Memory B cell (primary cell): ENCODE results near the gene BSN.

Experiments
- ATAC-seq: fragments of 150-1000 bp; cut with Tn5 transposase; 2 replicates; pipeline ENCODE4 v1.10.0; 2021; ENCODE audit warnings: low read depth, mild to moderate bottlenecking, moderate library complexity
- DNase-seq, 2 donors: peaks; one replicate each; pipeline ENCODE4 v3.0.0; 2022; ENCODE audit warnings: low spot score in 2 of 2
- H3K27ac Mint-ChIP-seq: one replicate; pipeline ENCODE4 v1.8.0; 2022; ENCODE audit warnings: mild to moderate bottlenecking, moderate library complexity, mixed read lengths
- H3K27me3 Mint-ChIP-seq: one replicate; pipeline ENCODE4 v1.8.0; 2022; ENCODE audit warnings: mixed read lengths
- H3K36me3 Mint-ChIP-seq: one replicate; pipeline ENCODE4 v1.8.0; 2022; ENCODE audit warnings: mild to moderate bottlenecking, mixed read lengths
- H3K4me1 Mint-ChIP-seq: one replicate; pipeline ENCODE4 v1.8.0; 2022; ENCODE audit warnings: mixed read lengths
- H3K4me3 Mint-ChIP-seq: one replicate; pipeline ENCODE4 v1.8.0; 2022; ENCODE audit warnings: mild to moderate bottlenecking, moderate library complexity, mixed read lengths
- H3K9me3 Mint-ChIP-seq: one replicate; pipeline ENCODE4 v1.8.0; 2022; ENCODE audit warnings: mixed read lengths

The BSN gene

GRCh38 chr3:49654955-49655556 is 100.8 kb downstream of the BSN start:
- Mint-ChIP-seq H3K9me3 (no peaks in the 10 kb centered on the region), H3K36me3 (no peaks in the 10 kb centered on the region), H3K27ac (no peak overlapping the region), H3K27me3 (peaks cover 5% of the 10 kb centered on the region), H3K4me3 (no peak overlapping the region), H3K4me1 (peaks cover 9% of the 10 kb centered on the region)
- ATAC-seq (peak; percentile 87), DNase-seq (peak in 1 of 2 donors; percentile 14)

- H3K36me3 Mint-ChIP-seq = no peaks in the 10 kb centered on the region
- ATAC-seq (no peak), DNase-seq (no peak)
- H3K4me3 Mint-ChIP-seq = no peak overlapping the region
- no peak overlapping the region for H3K27ac Mint-ChIP-seq
- H3K27me3 Mint-ChIP-seq = peaks cover 5% of the 10 kb centered on the region
- peaks cover 9% of the 10 kb centered on the region for H3K4me1 Mint-ChIP-seq
- H3K9me3 Mint-ChIP-seq = no peaks in the 10 kb centered on the region
Observed at GRCh38 chr3:49655731-49656285, 101.5 kb downstream of the BSN start.

- Mint-ChIP-seq H3K4me1 (peaks cover 9% of the 10 kb centered on the region), H3K9me3 (no peaks in the 10 kb centered on the region), H3K36me3 (no peaks in the 10 kb centered on the region), H3K27ac (no peak overlapping the region), H3K4me3 (no peak overlapping the region), H3K27me3 (peaks cover 6% of the 10 kb centered on the region)
- ATAC-seq = no peak
- DNase-seq = no peak
Observed at GRCh38 chr3:49656541-49657112, 102.3 kb downstream of the BSN start.

GRCh38 chr3:49657208-49657915 is 103.1 kb downstream of the BSN start:
- H3K27me3 Mint-ChIP-seq = peaks cover 6% of the 10 kb centered on the region
- no peak overlapping the region for H3K27ac Mint-ChIP-seq
- H3K9me3 Mint-ChIP-seq = no peaks in the 10 kb centered on the region
- no peak for DNase-seq
- ATAC-seq = no peak
- no peaks in the 10 kb centered on the region for H3K36me3 Mint-ChIP-seq
- H3K4me1 Mint-ChIP-seq = peaks cover 9% of the 10 kb centered on the region
- no peak overlapping the region for H3K4me3 Mint-ChIP-seq

GRCh38 chr3:49658711-49659110 is 104.4 kb downstream of the BSN start:
- Mint-ChIP-seq H3K4me3 (no peak overlapping the region), H3K36me3 (no peaks in the 10 kb centered on the region), H3K27me3 (peaks cover 5% of the 10 kb centered on the region), H3K9me3 (no peaks in the 10 kb centered on the region), H3K27ac (no peak overlapping the region), H3K4me1 (peaks cover 9% of the 10 kb centered on the region)
- DNase-seq (no peak), ATAC-seq (no peak)

GRCh38 chr3:49659756-49660155 is 105.5 kb downstream of the BSN start:
- ATAC-seq = no peak
- Mint-ChIP-seq H3K27ac (no peak overlapping the region), H3K27me3 (peaks cover 9% of the 10 kb centered on the region), H3K4me1 (peaks cover 5% of the 10 kb centered on the region), H3K9me3 (no peaks in the 10 kb centered on the region), H3K4me3 (no peak overlapping the region), H3K36me3 (no peaks in the 10 kb centered on the region)
- no peak for DNase-seq

GRCh38 chr3:49661281-49661680 is 107.0 kb downstream of the BSN start:
- Mint-ChIP-seq H3K27ac (no peak overlapping the region), H3K4me1 (peaks cover 3% of the 10 kb centered on the region), H3K27me3 (peaks cover 11% of the 10 kb centered on the region), H3K9me3 (no peaks in the 10 kb centered on the region), H3K4me3 (no peak overlapping the region), H3K36me3 (no peaks in the 10 kb centered on the region)
- no peak for ATAC-seq
- no peak for DNase-seq

GRCh38 chr3:49662021-49662420 is 107.7 kb downstream of the BSN start:
- ATAC-seq = no peak
- Mint-ChIP-seq H3K4me3 (no peak overlapping the region), H3K4me1 (no peaks in the 10 kb centered on the region)

GRCh38 chr3:49662720-49663413 is 108.6 kb downstream of the BSN start:
- Mint-ChIP-seq H3K36me3 (no peaks in the 10 kb centered on the region), H3K4me1 (no peaks in the 10 kb centered on the region), H3K27ac (no peak overlapping the region), H3K9me3 (no peaks in the 10 kb centered on the region), H3K27me3 (peaks cover 14% of the 10 kb centered on the region), H3K4me3 (no peak overlapping the region)
- DNase-seq (no peak), ATAC-seq (no peak)

More at GRCh38 chr3:49662021-49662420, 107.7 kb downstream of the BSN start:
- Mint-ChIP-seq H3K9me3 (no peaks in the 10 kb centered on the region), H3K27ac (no peak overlapping the region), H3K36me3 (no peaks in the 10 kb centered on the region), H3K27me3 (peaks cover 14% of the 10 kb centered on the region)
- DNase-seq = no peak

GRCh38 chr3:49663831-49664230 is 109.6 kb downstream of the BSN start:
- Mint-ChIP-seq H3K9me3 (no peaks in the 10 kb centered on the region), H3K4me1 (no peaks in the 10 kb centered on the region), H3K27me3 (peaks cover 14% of the 10 kb centered on the region), H3K27ac (no peak overlapping the region), H3K36me3 (no peaks in the 10 kb centered on the region), H3K4me3 (no peak overlapping the region)
- no peak for DNase-seq
- no peak for ATAC-seq

GRCh38 chr3:49664300-49664699 is 110.0 kb downstream of the BSN start:
- Mint-ChIP-seq H3K4me1 (no peaks in the 10 kb centered on the region), H3K36me3 (no peaks in the 10 kb centered on the region), H3K27ac (no peak overlapping the region), H3K27me3 (peaks cover 14% of the 10 kb centered on the region), H3K9me3 (no peaks in the 10 kb centered on the region), H3K4me3 (no peak overlapping the region)
- ATAC-seq (no peak), DNase-seq (no peak)

- Mint-ChIP-seq H3K27me3 (peaks cover 14% of the 10 kb centered on the region), H3K4me3 (no peak overlapping the region), H3K36me3 (no peaks in the 10 kb centered on the region), H3K4me1 (no peaks in the 10 kb centered on the region), H3K9me3 (no peaks in the 10 kb centered on the region), H3K27ac (no peak overlapping the region)
- ATAC-seq = no peak
- DNase-seq = no peak
Observed at GRCh38 chr3:49665822-49666519, 111.7 kb downstream of the BSN start.

GRCh38 chr3:49666592-49666991 is 112.3 kb downstream of the BSN start:
- no peaks in the 10 kb centered on the region for H3K4me1 Mint-ChIP-seq
- H3K27me3 Mint-ChIP-seq = peaks cover 11% of the 10 kb centered on the region
- no peaks in the 10 kb centered on the region for H3K36me3 Mint-ChIP-seq
- no peak overlapping the region for H3K4me3 Mint-ChIP-seq
- no peak for DNase-seq
- no peak overlapping the region for H3K27ac Mint-ChIP-seq
- H3K9me3 Mint-ChIP-seq = no peaks in the 10 kb centered on the region
- ATAC-seq = no peak
